Caco-2 (cell line): ENCODE results near the gene PALM. TPM values are rescaled to one million over a fixed set of nuclear protein-coding genes. Genes with fewer than 3 reads are reported as not detected.
"Not testable (repeated sequence)": the region's sequence is repeated elsewhere in the genome, so short reads cannot be mapped to it uniquely, and the experiment has no call there.

Experiments used
- BruUV-seq: library from RNA; stranded (reverse); fragments of 400-500 nt; replicated peaks from 2 replicates; lab custom pipeline; 2021; lab: Mats Ljungman, UMichigan
- CTCF ChIA-PET: fragments of 300-600 bp; sonication (Branson Sonifier 250); formaldehyde crosslinking; loops from one replicate; lab custom pipeline; 2022; ENCODE audit warnings: antibody characterized with exemption; lab: Charles Lee
- POLR2A ChIA-PET: fragments of 300-600 bp; sonication (Branson Sonifier 250); formaldehyde crosslinking; loops from one replicate; lab custom pipeline; 2022; ENCODE audit warnings: antibody characterized with exemption; lab: Charles Lee
- DNase-seq, 2 experiments: peaks; one replicate each; pipeline versions ENCODE4 v3.0.0 to v3.0.0-alpha.2; 2020 to 2022
- H3K27me3 ChIP-seq: replicated peaks from 2 replicates; pipeline ENCODE4 v1.6.0; 2011; ENCODE audit warnings: low read length; ENCODE audit not compliant: control insufficient read depth, insufficient read depth
- H3K36me3 ChIP-seq: 2 replicates; pipeline ENCODE4 v1.5.1; 2011; ENCODE audit warnings: low read length; ENCODE audit not compliant: control insufficient read depth, insufficient read depth
- H3K4me1 ChIP-seq: fragments of 250-450 bp; sonication (Bioruptor Pico); 2 replicates; pipeline ENCODE4 v1.5.1; 2020; ENCODE audit warnings: mild to moderate bottlenecking
- H3K4me3 ChIP-seq: 2 replicates; pipeline ENCODE4 v1.5.1; 2011; ENCODE audit warnings: low read depth, mild to moderate bottlenecking, control low read depth, low read length
- H3K9me3 ChIP-seq: fragments of 250-450 bp; sonication (Bioruptor Pico); 2 replicates; pipeline ENCODE4 v1.5.1; 2020; ENCODE audit warnings: mild to moderate bottlenecking, moderate library complexity
- H3K27ac Mint-ChIP-seq: one replicate; pipeline ENCODE4 v1.8.0; 2022; ENCODE audit warnings: mixed read lengths; ENCODE audit not compliant: unreplicated experiment
- H3K27me3 Mint-ChIP-seq: one replicate; pipeline ENCODE4 v1.8.0; 2022; ENCODE audit warnings: mixed read lengths; ENCODE audit not compliant: insufficient read depth, unreplicated experiment
- H3K36me3 Mint-ChIP-seq: one replicate; pipeline ENCODE4 v1.8.0; 2022; ENCODE audit warnings: mild to moderate bottlenecking, mixed read lengths; ENCODE audit not compliant: insufficient read depth, unreplicated experiment
- H3K4me1 Mint-ChIP-seq: one replicate; pipeline ENCODE4 v1.8.0; 2022; ENCODE audit warnings: low read depth, mixed read lengths; ENCODE audit not compliant: unreplicated experiment
- H3K4me3 Mint-ChIP-seq: one replicate; pipeline ENCODE4 v1.8.0; 2022; ENCODE audit warnings: mild to moderate bottlenecking, moderate library complexity, mixed read lengths; ENCODE audit not compliant: unreplicated experiment
- H3K9me3 Mint-ChIP-seq: one replicate; pipeline ENCODE4 v1.8.0; 2022; ENCODE audit warnings: mixed read lengths; ENCODE audit not compliant: unreplicated experiment
- intact Hi-C: fragments of 100-400 bp; cut with micrococcal nuclease; formaldehyde crosslinking; loops from one replicate; pipeline ENCODE4 v1.10.0; 2022; ENCODE audit not compliant: unreplicated experiment
- total RNA-seq: library from RNA; stranded (reverse); gene quantifications from 2 replicates; pipeline ENCODE4 v1.2.3, GENCODE V29; 2022
- TF ChIP-seq, protein P1 (sequence below), 2 experiments: fragments of 200-600 bp in 1 of 2; IDR thresholded peaks; 1 replicate in 1 of 2; 2 replicates in 1 of 2; pipeline versions ENCODE4 v1.5.1 to v1.8.0; 2011 to 2022; ENCODE audit warnings: antibody characterized with exemption in 1 of 2, control low read depth in 1 of 2, inconsistent platforms in 1 of 2, low read depth in 1 of 2, low read length in 1 of 2, mild to moderate bottlenecking in 1 of 2, moderate library complexity in 1 of 2; ENCODE audit not compliant: insufficient read depth in 1 of 2, severe bottlenecking in 1 of 2, unreplicated experiment in 1 of 2

PALM gene
- total RNA-seq, 1 experiment from 2014 or later: 16.1 TPM

DNA sequence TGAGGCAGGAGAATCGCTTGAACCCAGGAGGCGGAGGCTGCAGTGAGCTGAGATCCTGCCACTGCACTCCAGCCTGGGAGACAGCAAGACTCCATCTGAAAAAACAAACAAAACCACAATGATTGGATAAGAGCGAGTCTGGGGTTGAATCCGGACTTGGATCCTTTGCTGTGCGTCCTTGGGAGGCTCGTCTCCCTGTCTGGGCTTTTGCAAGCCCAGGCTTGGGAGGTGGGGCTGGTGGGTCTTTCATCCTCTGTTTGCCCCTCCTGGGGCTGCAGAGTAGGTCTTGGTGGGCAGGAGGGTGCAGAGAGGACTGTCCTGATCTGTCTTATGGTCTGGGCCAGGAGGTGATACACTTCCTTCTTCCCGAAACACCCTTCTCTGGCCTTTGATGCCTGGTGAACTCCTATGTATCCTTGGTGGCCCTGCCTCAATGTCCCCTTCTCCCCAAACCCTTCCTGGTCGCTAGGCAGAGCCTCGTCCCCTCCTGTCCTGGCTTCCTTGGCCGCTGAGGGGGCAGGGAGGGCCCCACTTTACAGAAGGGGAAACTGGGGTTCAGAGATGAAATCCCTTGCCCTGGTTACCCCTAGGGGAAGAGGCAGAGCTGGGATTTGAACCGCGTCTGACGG is 16.8 kb downstream of the PALM start:
- BruUV-seq: no TSS peak
- Mint-ChIP-seq H3K36me3 (peaks cover 6% of the 10 kb centered on the region), H3K9me3 (no peaks in the 10 kb centered on the region), H3K27me3 (no peaks in the 10 kb centered on the region), H3K27ac (no peak overlapping the region), H3K4me3 (no peak overlapping the region), H3K4me1 (no peaks in the 10 kb centered on the region)
- Histone ChIP-seq H3K36me3 (no peaks in the 10 kb centered on the region), H3K27me3 (no peaks in the 10 kb centered on the region), H3K4me3 (no peak overlapping the region), H3K9me3 (no peaks in the 10 kb centered on the region), H3K4me1 (no peaks in the 10 kb centered on the region)
- TF ChIP-seq, protein P1, sequence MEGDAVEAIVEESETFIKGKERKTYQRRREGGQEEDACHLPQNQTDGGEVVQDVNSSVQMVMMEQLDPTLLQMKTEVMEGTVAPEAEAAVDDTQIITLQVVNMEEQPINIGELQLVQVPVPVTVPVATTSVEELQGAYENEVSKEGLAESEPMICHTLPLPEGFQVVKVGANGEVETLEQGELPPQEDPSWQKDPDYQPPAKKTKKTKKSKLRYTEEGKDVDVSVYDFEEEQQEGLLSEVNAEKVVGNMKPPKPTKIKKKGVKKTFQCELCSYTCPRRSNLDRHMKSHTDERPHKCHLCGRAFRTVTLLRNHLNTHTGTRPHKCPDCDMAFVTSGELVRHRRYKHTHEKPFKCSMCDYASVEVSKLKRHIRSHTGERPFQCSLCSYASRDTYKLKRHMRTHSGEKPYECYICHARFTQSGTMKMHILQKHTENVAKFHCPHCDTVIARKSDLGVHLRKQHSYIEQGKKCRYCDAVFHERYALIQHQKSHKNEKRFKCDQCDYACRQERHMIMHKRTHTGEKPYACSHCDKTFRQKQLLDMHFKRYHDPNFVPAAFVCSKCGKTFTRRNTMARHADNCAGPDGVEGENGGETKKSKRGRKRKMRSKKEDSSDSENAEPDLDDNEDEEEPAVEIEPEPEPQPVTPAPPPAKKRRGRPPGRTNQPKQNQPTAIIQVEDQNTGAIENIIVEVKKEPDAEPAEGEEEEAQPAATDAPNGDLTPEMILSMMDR (IDR thresholded peaks at IDR 0.05; ENCODE audit: insufficient read depth in 1 of 2, low read depth in 1 of 2, low read length in 1 of 2, severe bottlenecking in 1 of 2, unreplicated experiment in 1 of 2): no peak
- no peak for DNase-seq
- ChIA-PET POLR2A (no interaction called here), CTCF (no interaction called here)
- intact Hi-C loops: no loop called here

GRCh38 chr19:726993-727956 is 18.5 kb downstream of the PALM start:
- TF ChIP-seq, protein P1 (IDR thresholded peaks at IDR 0.05; ENCODE audit: insufficient read depth in 1 of 2, low read depth in 1 of 2, low read length in 1 of 2, severe bottlenecking in 1 of 2, unreplicated experiment in 1 of 2): no peak
- Histone ChIP-seq H3K4me3 (no peak overlapping the region), H3K36me3 (no peaks in the 10 kb centered on the region), H3K4me1 (no peaks in the 10 kb centered on the region), H3K27me3 (no peaks in the 10 kb centered on the region), H3K9me3 (no peaks in the 10 kb centered on the region)
- Mint-ChIP-seq H3K27me3 (no peaks in the 10 kb centered on the region), H3K9me3 (no peaks in the 10 kb centered on the region), H3K4me1 (no peaks in the 10 kb centered on the region), H3K36me3 (peaks cover 6% of the 10 kb centered on the region), H3K27ac (no peak overlapping the region), H3K4me3 (no peak overlapping the region)
- POLR2A ChIA-PET: no interaction called here
- DNase-seq: no peak
- CTCF ChIA-PET: no interaction called here
- intact Hi-C loops: no loop called here
- no TSS peak for BruUV-seq

- Histone ChIP-seq H3K9me3 (no peaks in the 10 kb centered on the region), H3K27me3 (no peaks in the 10 kb centered on the region), H3K36me3 (no peaks in the 10 kb centered on the region), H3K4me1 (no peaks in the 10 kb centered on the region), H3K4me3 (no peak overlapping the region)
- no peak for DNase-seq
- Mint-ChIP-seq H3K36me3 (peaks cover 6% of the 10 kb centered on the region), H3K27ac (no peak overlapping the region), H3K9me3 (no peaks in the 10 kb centered on the region), H3K4me1 (no peaks in the 10 kb centered on the region), H3K4me3 (no peak overlapping the region), H3K27me3 (no peaks in the 10 kb centered on the region)
- TF ChIP-seq, protein P1 (IDR thresholded peaks at IDR 0.05; ENCODE audit: insufficient read depth in 1 of 2, low read depth in 1 of 2, low read length in 1 of 2, severe bottlenecking in 1 of 2, unreplicated experiment in 1 of 2): no peak
- intact Hi-C loops: no loop called here
- ChIA-PET POLR2A (no interaction called here), CTCF (no interaction called here)
- BruUV-seq: no TSS peak
Measured at GRCh38 chr19:728011-728410, 19.3 kb downstream of the PALM start.

DNA sequence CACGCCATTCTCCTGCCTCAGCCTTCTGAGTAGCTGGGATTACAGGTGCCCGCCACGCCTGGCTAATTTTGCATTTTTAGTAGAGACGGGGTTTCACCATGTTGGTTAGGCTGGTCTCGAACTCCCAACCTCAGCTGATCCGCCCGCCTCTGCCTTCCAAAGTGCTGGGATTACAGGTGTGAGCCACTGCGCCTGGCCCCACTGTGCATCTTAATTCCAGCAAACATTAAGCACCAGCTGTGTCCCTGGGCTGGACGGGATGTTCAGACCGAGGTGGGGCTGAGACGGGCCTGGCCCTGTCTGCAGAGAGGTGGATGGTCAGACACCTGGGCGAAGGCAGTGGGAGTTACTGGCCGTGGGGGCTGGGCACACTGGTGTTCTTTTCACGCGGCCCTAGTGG is 20.8 kb downstream of the PALM start:
- H3K27me3 ChIP-seq, H3K9me3 ChIP-seq, H3K9me3 Mint-ChIP-seq, intact Hi-C loops, BruUV-seq, H3K36me3 ChIP-seq, H3K27ac Mint-ChIP-seq, DNase-seq, H3K4me1 Mint-ChIP-seq, H3K27me3 Mint-ChIP-seq, H3K4me3 Mint-ChIP-seq, CTCF ChIA-PET, H3K4me3 ChIP-seq, H3K4me1 ChIP-seq, POLR2A ChIA-PET: not testable (repeated sequence)
- H3K36me3 Mint-ChIP-seq: peaks cover 12% of the 10 kb centered on the region
